Neuronal stem cell (in vitro differentiated cells): ENCODE results near the gene ARAP1.

Source experiments
- DNase-seq: peaks from one replicate; pipeline ENCODE4 v3.0.0-alpha.2; 2013; ENCODE audit warnings: low spot score
- H2AFZ ChIP-seq: one replicate; pipeline ENCODE4 v1.6.1; 2013; ENCODE audit warnings: mild to moderate bottlenecking, low read length, inconsistent platforms
- H2AK5ac ChIP-seq: 2 replicates; pipeline ENCODE4 v1.6.1; 2013; ENCODE audit warnings: low read depth, mild to moderate bottlenecking, inconsistent platforms, low read length, moderate library complexity, mixed read lengths
- H2BK120ac ChIP-seq: 2 replicates; pipeline ENCODE4 v1.6.1; 2013; ENCODE audit warnings: low read depth, mild to moderate bottlenecking, inconsistent platforms, low read length, moderate library complexity, mixed read lengths
- H2BK12ac ChIP-seq: one replicate; pipeline ENCODE4 v1.6.1; 2013; ENCODE audit warnings: low read length, inconsistent platforms
- H2BK15ac ChIP-seq: 2 replicates; pipeline ENCODE4 v1.6.1; 2013; ENCODE audit warnings: mild to moderate bottlenecking, low read length, inconsistent platforms, mixed read lengths
- H2BK5ac ChIP-seq: one replicate; pipeline ENCODE4 v1.6.1; 2013; ENCODE audit warnings: inconsistent platforms, mild to moderate bottlenecking, low read length, moderate library complexity
- H3K14ac ChIP-seq: one replicate; pipeline ENCODE4 v1.6.1; 2013; ENCODE audit warnings: low read length, inconsistent platforms
- H3K18ac ChIP-seq: 2 replicates; pipeline ENCODE4 v1.6.1; 2013; ENCODE audit warnings: low read length, inconsistent platforms
- H3K23ac ChIP-seq: 2 replicates; pipeline ENCODE4 v1.6.1; 2013; ENCODE audit warnings: low read depth, mild to moderate bottlenecking, mixed read lengths, low read length, inconsistent platforms; ENCODE audit not compliant: poor library complexity
- H3K27ac ChIP-seq: replicated peaks from 3 replicates; pipeline ENCODE4 v1.5.1; 2013; ENCODE audit warnings: low read length, inconsistent platforms
- H3K27me3 ChIP-seq, 3 experiments: 2 replicates each; pipeline ENCODE4 v1.6.1; 2013; ENCODE audit warnings: low read length in 3 of 3, mild to moderate bottlenecking in 2 of 3, inconsistent platforms in 1 of 3, low read depth in 1 of 3, mixed read lengths in 1 of 3, moderate library complexity in 1 of 3; ENCODE audit not compliant: control insufficient read depth in 3 of 3, insufficient read depth in 3 of 3
- H3K36me3 ChIP-seq, 2 donors: replicated peaks in 1 of 2; 2 replicates each; pipeline ENCODE4 v1.6.1; 2013; ENCODE audit warnings: low read length in 2 of 2; ENCODE audit not compliant: control insufficient read depth in 2 of 2, insufficient read depth in 2 of 2
- H3K4ac ChIP-seq: 2 replicates; pipeline ENCODE4 v1.6.1; 2013; ENCODE audit warnings: inconsistent platforms, mild to moderate bottlenecking, low read length, moderate library complexity
- H3K4me1 ChIP-seq, 2 donors: 1 replicate in 1 of 2; 2 replicates in 1 of 2; pipeline ENCODE4 v1.6.1; 2013; ENCODE audit warnings: low read length in 2 of 2, low read depth in 1 of 2; ENCODE audit not compliant: control insufficient read depth in 2 of 2, insufficient read depth in 1 of 2
- H3K4me2 ChIP-seq: one replicate; pipeline ENCODE4 v1.6.1; 2013; ENCODE audit warnings: mild to moderate bottlenecking, low read length, inconsistent platforms; ENCODE audit not compliant: insufficient read depth, poor library complexity, severe bottlenecking
- H3K4me3 ChIP-seq, 2 donors: 2 replicates each; pipeline ENCODE4 v1.5.1; 2013; ENCODE audit warnings: low read length in 2 of 2, mild to moderate bottlenecking in 2 of 2, inconsistent platforms in 1 of 2, moderate library complexity in 1 of 2
- H3K79me1 ChIP-seq: one replicate; pipeline ENCODE4 v1.6.1; 2013; ENCODE audit warnings: low read depth, mild to moderate bottlenecking, inconsistent platforms, low read length, moderate library complexity
- H3K9ac ChIP-seq: one replicate; pipeline ENCODE4 v1.6.1; 2013; ENCODE audit warnings: mild to moderate bottlenecking, low read depth, low read length, inconsistent platforms; ENCODE audit not compliant: poor library complexity
- H3K9me3 ChIP-seq, 2 donors: replicated peaks in 1 of 2; 2 replicates each; pipeline versions ENCODE3 to v1.6.1; 2013; ENCODE audit warnings: low read length in 2 of 2, mild to moderate bottlenecking in 2 of 2, inconsistent platforms in 1 of 2, low read depth in 1 of 2, mixed read lengths in 1 of 2, moderate library complexity in 1 of 2; ENCODE audit not compliant: control insufficient read depth in 2 of 2, insufficient read depth in 1 of 2
- H4K8ac ChIP-seq: one replicate; pipeline ENCODE4 v1.6.1; 2013; ENCODE audit warnings: low read depth, mild to moderate bottlenecking, inconsistent platforms, low read length, moderate library complexity
- H4K91ac ChIP-seq: one replicate; pipeline ENCODE4 v1.6.1; 2013; ENCODE audit warnings: low read length, low read depth, mild to moderate bottlenecking, inconsistent platforms; ENCODE audit not compliant: poor library complexity
- WGBS, 2 donors: extraction: QIAGEN DNeasy Blood & Tissue Kit; methylation state at CpG; one replicate each; pipeline ENCODE4 v1.1.7; 2013; ENCODE audit warnings: missing lambda C conversion rate in 2 of 2, mixed read lengths in 1 of 2; ENCODE audit not compliant: insufficient read length in 2 of 2, insufficient replicate concordance in 1 of 2; ENCODE audit errors: extremely low coverage in 2 of 2; 5-methylcytosine and 5-hydroxymethylcytosine counted together

Gene ARAP1

GRCh38 chr11:72758690-72759389 lies 6.6 kb upstream of the ARAP1 start:
- Histone ChIP-seq H4K8ac (no peak overlapping the region), H2BK5ac (no peak overlapping the region), H2AK5ac (no peak overlapping the region), H3K27me3 (peaks cover 0 to 3% (median 0%) of the 10 kb centered on the region in 3 experiments), H2BK120ac (no peak overlapping the region), H3K23ac (peak overlapping the region; percentile 74), H3K27ac (no peak overlapping the region), H3K9me3 (no peaks in the 10 kb centered on the region), H3K79me1 (no peaks in the 10 kb centered on the region), H3K14ac (no peak overlapping the region), H2BK12ac (no peak overlapping the region), H3K18ac (peak overlapping the region; percentile 58), H2AFZ (no peak overlapping the region), H3K36me3 (no peaks in the 10 kb centered on the region), H2BK15ac (no peak overlapping the region), H3K9ac (no peak overlapping the region), H3K4me2 (no peak overlapping the region), H3K4ac (no peak overlapping the region), H4K91ac (no peak overlapping the region), H3K4me1 (peaks cover 0 to 2% of the 10 kb centered on the region in 2 donors), H3K4me3 (no peak overlapping the region)
- DNase-seq = no peak
- no CpG with 5 or more reads among the region's 17 CpGs for WGBS, 2 donors

- H3K27me3 ChIP-seq = peaks cover 0 to 3% (median 0%) of the 10 kb centered on the region in 3 experiments
- no peak overlapping the region for H4K8ac ChIP-seq
- H2BK12ac ChIP-seq = no peak overlapping the region
- no peak overlapping the region for H2BK5ac ChIP-seq
- H3K14ac ChIP-seq = no peak overlapping the region
- H3K4me3 ChIP-seq = no peak overlapping the region
- H2AFZ ChIP-seq = no peak overlapping the region
- no peak overlapping the region for H3K4me2 ChIP-seq
- H4K91ac ChIP-seq = no peak overlapping the region
- H3K36me3 ChIP-seq = no peaks in the 10 kb centered on the region
- no peak overlapping the region for H2BK15ac ChIP-seq
- H2BK120ac ChIP-seq = no peak overlapping the region
- H3K9me3 ChIP-seq = no peaks in the 10 kb centered on the region
- no peak overlapping the region for H3K9ac ChIP-seq
- H3K79me1 ChIP-seq = no peaks in the 10 kb centered on the region
- peak overlapping the region; percentile 19 for H3K18ac ChIP-seq
- H3K4me1 ChIP-seq = peaks cover 0 to 2% of the 10 kb centered on the region in 2 donors
- WGBS, 2 donors = no CpG with 5 or more reads among the region's 7 CpGs
- no peak overlapping the region for H3K4ac ChIP-seq
- DNase-seq = no peak
- H3K27ac ChIP-seq = no peak overlapping the region
- H2AK5ac ChIP-seq = no peak overlapping the region
- no peak overlapping the region for H3K23ac ChIP-seq
Observed at GRCh38 chr11:72758304-72758689, 6.1 kb upstream of the ARAP1 start.

GRCh38 chr11:72755713-72756285 lies 3.6 kb upstream of the ARAP1 start:
- no peak overlapping the region for H3K18ac ChIP-seq
- no peak overlapping the region for H2AFZ ChIP-seq
- H4K8ac ChIP-seq = no peak overlapping the region
- H3K4me1 ChIP-seq = peaks cover 0 to 13% of the 10 kb centered on the region in 2 donors
- no peak overlapping the region for H2BK12ac ChIP-seq
- no peak overlapping the region for H2BK15ac ChIP-seq
- no peak overlapping the region for H4K91ac ChIP-seq
- H3K79me1 ChIP-seq = peaks cover 3% of the 10 kb centered on the region
- no peak overlapping the region for H3K4ac ChIP-seq
- no peak overlapping the region for H3K23ac ChIP-seq
- no peak overlapping the region for H2AK5ac ChIP-seq
- peaks cover 0 to 5% (median 0%) of the 10 kb centered on the region in 3 experiments for H3K27me3 ChIP-seq
- DNase-seq = no peak
- H3K14ac ChIP-seq = no peak overlapping the region
- H3K9me3 ChIP-seq = no peaks in the 10 kb centered on the region
- no peak overlapping the region for H3K27ac ChIP-seq
- no peak overlapping the region for H2BK120ac ChIP-seq
- H2BK5ac ChIP-seq = no peak overlapping the region
- WGBS, 2 donors = no CpG with 5 or more reads among the region's 4 CpGs
- H3K36me3 ChIP-seq = no peaks in the 10 kb centered on the region
- H3K4me2 ChIP-seq = no peak overlapping the region
- no peak overlapping the region for H3K4me3 ChIP-seq
- H3K9ac ChIP-seq = peak overlapping the region; percentile 32

GRCh38 chr11:72754544-72755155 lies 2.4 kb upstream of the ARAP1 start:
- H3K79me1 ChIP-seq = peaks cover 3% of the 10 kb centered on the region
- no peak overlapping the region for H2BK120ac ChIP-seq
- DNase-seq = no peak
- peak overlapping the region; percentile 65 for H3K9ac ChIP-seq
- H2BK5ac ChIP-seq = no peak overlapping the region
- no CpG with 5 or more reads among the region's 48 CpGs for WGBS, 2 donors
- peak overlapping the region; percentile 21 for H3K14ac ChIP-seq
- H3K27ac ChIP-seq = no peak overlapping the region
- H3K18ac ChIP-seq = peak overlapping the region; percentile 69
- H3K9me3 ChIP-seq = no peaks in the 10 kb centered on the region
- H2AK5ac ChIP-seq = peak overlapping the region; percentile 30
- H4K91ac ChIP-seq = no peak overlapping the region
- H3K4me3 ChIP-seq = no peak overlapping the region
- H3K23ac ChIP-seq = peak overlapping the region; percentile 97
- H2AFZ ChIP-seq = no peak overlapping the region
- no peak overlapping the region for H2BK15ac ChIP-seq
- no peak overlapping the region for H2BK12ac ChIP-seq
- no peak overlapping the region for H3K4me2 ChIP-seq
- H4K8ac ChIP-seq = no peak overlapping the region
- peaks cover 0 to 5% (median 0%) of the 10 kb centered on the region in 3 experiments for H3K27me3 ChIP-seq
- H3K36me3 ChIP-seq = no peaks in the 10 kb centered on the region
- no peak overlapping the region for H3K4ac ChIP-seq
- H3K4me1 ChIP-seq = peaks cover 2 to 17% of the 10 kb centered on the region in 2 donors
